SK-N-SH treated with all-trans-retinoic acid at 6 μM for 48 hours (cell line): ENCODE results near the gene ZNF586.

Experiments
- ATAC-seq: fragments of 200-7000 bp; cut with Tn5 transposase; 3 replicates; pipeline ENCODE4 v1.9.1; 2020; ENCODE audit warnings: mild to moderate bottlenecking, moderate library complexity
- ARNTL ChIP-seq: fragments of 450-650 bp; formaldehyde crosslinking; IDR thresholded peaks from 2 replicates; pipeline ENCODE4 v1.5.0; 2020; ENCODE audit warnings: low read depth, mild to moderate bottlenecking, moderate library complexity, borderline replicate concordance
- BACH2 ChIP-seq: fragments of 250-450 bp; sonication (Bioruptor Pico); IDR thresholded peaks from 2 replicates; pipeline ENCODE4 v1.9.0; 2021; ENCODE audit warnings: mild to moderate bottlenecking, borderline replicate concordance
- CREB5 ChIP-seq: fragments of 250-450 bp; sonication (Bioruptor Pico); IDR thresholded peaks from 2 replicates; pipeline ENCODE4 v1.5.1; 2020; ENCODE audit warnings: low read depth, mild to moderate bottlenecking, moderate library complexity
- CSDC2 ChIP-seq: fragments of 250-450 bp; sonication (Bioruptor Pico); IDR thresholded peaks from 2 replicates; pipeline ENCODE4 v1.5.0; 2020; ENCODE audit warnings: mild to moderate bottlenecking, moderate library complexity
- CSRNP3 ChIP-seq: fragments of 250-450 bp; sonication (Bioruptor Pico); IDR thresholded peaks from 2 replicates; pipeline ENCODE4 v1.5.1; 2021; ENCODE audit warnings: mild to moderate bottlenecking, moderate library complexity
- ESRRG ChIP-seq: fragments of 250-450 bp; sonication (Bioruptor Pico); IDR thresholded peaks from 2 replicates; pipeline ENCODE4 v1.6.1; 2021; ENCODE audit warnings: mild to moderate bottlenecking
- GLIS3 ChIP-seq: fragments of 250-450 bp; sonication (Bioruptor Pico); IDR thresholded peaks from 2 replicates; pipeline ENCODE4 v1.5.0; 2020; ENCODE audit warnings: mild to moderate bottlenecking, moderate library complexity
- ISL1 ChIP-seq: fragments of 250-450 bp; sonication (Bioruptor Pico); IDR thresholded peaks from 2 replicates; pipeline ENCODE4 v2.1.2; 2022; ENCODE audit warnings: mild to moderate bottlenecking, moderate library complexity
- OSR1 ChIP-seq: fragments of 250-450 bp; sonication (Bioruptor Pico); IDR thresholded peaks from 2 replicates; pipeline ENCODE4 v1.8.0; 2022; ENCODE audit warnings: moderate library complexity, mild to moderate bottlenecking, inconsistent platforms
- PATZ1 ChIP-seq: fragments of 250-450 bp; sonication (Bioruptor Pico); IDR thresholded peaks from 2 replicates; pipeline ENCODE4 v1.8.0; 2020; ENCODE audit warnings: mild to moderate bottlenecking, moderate library complexity, borderline replicate concordance
- POU6F1 ChIP-seq: fragments of 250-450 bp; sonication (Bioruptor Pico); IDR thresholded peaks from 2 replicates; pipeline ENCODE4 v1.8.0; 2021; ENCODE audit warnings: low read depth, mild to moderate bottlenecking, moderate library complexity, borderline replicate concordance
- PPARA ChIP-seq: fragments of 250-450 bp; sonication (Bioruptor Pico); IDR thresholded peaks from 2 replicates; pipeline ENCODE4 v1.5.0; 2020; ENCODE audit warnings: mild to moderate bottlenecking, borderline replicate concordance
- RARB ChIP-seq: fragments of 250-450 bp; sonication (Bioruptor Pico); IDR thresholded peaks from 2 replicates; pipeline ENCODE4 v1.8.0; 2021; ENCODE audit warnings: mild to moderate bottlenecking, moderate library complexity
- SNAI2 ChIP-seq: fragments of 250-450 bp; sonication (Bioruptor Pico); IDR thresholded peaks from 2 replicates; pipeline ENCODE4 v1.5.0; 2020; ENCODE audit warnings: mild to moderate bottlenecking, moderate library complexity
- TCF4 ChIP-seq: fragments of 250-450 bp; sonication (Bioruptor Pico); IDR thresholded peaks from 2 replicates; pipeline ENCODE4 v1.8.0; 2021; ENCODE audit warnings: mild to moderate bottlenecking, moderate library complexity, borderline replicate concordance
- TSHZ2 ChIP-seq: fragments of 250-450 bp; sonication (Bioruptor Pico); IDR thresholded peaks from 2 replicates; pipeline ENCODE4 v1.5.0; 2020; ENCODE audit warnings: mild to moderate bottlenecking, moderate library complexity
- ZC3H10 ChIP-seq: fragments of 250-450 bp; sonication (Bioruptor Pico); IDR thresholded peaks from 2 replicates; pipeline ENCODE4 v1.5.1; 2021; ENCODE audit warnings: mild to moderate bottlenecking, moderate library complexity
- ZFP3 ChIP-seq: fragments of 250-450 bp; sonication (Bioruptor Pico); IDR thresholded peaks from 2 replicates; pipeline ENCODE4 v1.5.0; 2020; ENCODE audit warnings: mild to moderate bottlenecking, moderate library complexity
- ZFP30 ChIP-seq: fragments of 450-650 bp; formaldehyde crosslinking; IDR thresholded peaks from 2 replicates; pipeline ENCODE4 v1.5.0; 2022; ENCODE audit warnings: mild to moderate bottlenecking, moderate library complexity
- ZNF565 ChIP-seq: fragments of 450-650 bp; formaldehyde crosslinking; conservative IDR thresholded peaks from 2 replicates; pipeline ENCODE4 v1.5.0; 2020; ENCODE audit warnings: low read depth, mild to moderate bottlenecking, moderate library complexity
- ZNF70 ChIP-seq: fragments of 450-650 bp; formaldehyde crosslinking; IDR thresholded peaks from 2 replicates; pipeline ENCODE4 v1.5.0; 2020; ENCODE audit warnings: mild to moderate bottlenecking, moderate library complexity
- ZNF8 ChIP-seq: fragments of 450-650 bp; formaldehyde crosslinking; IDR thresholded peaks from 2 replicates; pipeline ENCODE4 v1.5.0; 2020; ENCODE audit warnings: mild to moderate bottlenecking, moderate library complexity

Gene ZNF586

GRCh38 chr19:57815247-57816075 is 46.0 kb downstream of the ZNF586 start:
- no peak for TF ChIP-seq POU6F1
- TF ChIP-seq TCF4 (CRISPR knock-in tag): no peak
- TF ChIP-seq ZFP30: no peak
- no peak for TF ChIP-seq CSDC2 (CRISPR knock-in tag)
- TF ChIP-seq ZNF70 (CRISPR knock-in tag): no peak
- no peak for TF ChIP-seq ARNTL (CRISPR knock-in tag)
- no peak for TF ChIP-seq RARB (CRISPR knock-in tag)
- no peak for TF ChIP-seq PATZ1 (CRISPR knock-in tag)
- no peak for TF ChIP-seq ZNF8 (CRISPR knock-in tag)
- TF ChIP-seq ESRRG (CRISPR knock-in tag): no peak
- TF ChIP-seq GLIS3 (CRISPR knock-in tag): no peak
- TF ChIP-seq ZC3H10 (CRISPR knock-in tag): no peak
- no peak for TF ChIP-seq BACH2 (CRISPR knock-in tag)
- no peak for TF ChIP-seq ZFP3 (CRISPR knock-in tag)
- ATAC-seq: no peak

GRCh38 chr19:57816652-57817051 is 47.2 kb downstream of the ZNF586 start:
- no peak for ATAC-seq
- TF ChIP-seq ZNF8 (CRISPR knock-in tag) (no peak), ZNF565 (no peak), BACH2 (CRISPR knock-in tag) (no peak), ISL1 (CRISPR knock-in tag) (no peak), RARB (CRISPR knock-in tag) (no peak), ARNTL (CRISPR knock-in tag) (no peak), CSDC2 (CRISPR knock-in tag) (no peak), ZC3H10 (CRISPR knock-in tag) (no peak), OSR1 (CRISPR knock-in tag) (no peak), GLIS3 (CRISPR knock-in tag) (no peak)

- no peak for ATAC-seq
- no peak for TF ChIP-seq ISL1 (CRISPR knock-in tag)
- TF ChIP-seq OSR1 (CRISPR knock-in tag): no peak
- TF ChIP-seq BACH2 (CRISPR knock-in tag): no peak
- no peak for TF ChIP-seq POU6F1
- TF ChIP-seq ZNF70 (CRISPR knock-in tag): no peak
- TF ChIP-seq GLIS3 (CRISPR knock-in tag): no peak
- no peak for TF ChIP-seq PPARA (CRISPR knock-in tag)
- no peak for TF ChIP-seq CREB5 (CRISPR knock-in tag)
- TF ChIP-seq ZFP3 (CRISPR knock-in tag): no peak
- no peak for TF ChIP-seq PATZ1 (CRISPR knock-in tag)
- no peak for TF ChIP-seq ZFP30
- TF ChIP-seq SNAI2 (CRISPR knock-in tag): no peak
- no peak for TF ChIP-seq TCF4 (CRISPR knock-in tag)
- TF ChIP-seq CSRNP3 (CRISPR knock-in tag): no peak
- no peak for TF ChIP-seq ZC3H10 (CRISPR knock-in tag)
- no peak for TF ChIP-seq ZNF565
- TF ChIP-seq TSHZ2 (CRISPR knock-in tag): no peak
- TF ChIP-seq ARNTL (CRISPR knock-in tag): no peak
- TF ChIP-seq RARB (CRISPR knock-in tag): no peak
Observed at GRCh38 chr19:57817976-57818375, 48.5 kb downstream of the ZNF586 start.
